Measurements from ENCODE around the gene HBM.
"Not testable (repeated sequence)": the region's sequence is repeated elsewhere in the genome, so short reads cannot be mapped to it uniquely, and the experiment has no call there.

Gene HBM

GRCh38 chr16:165539-166374 lies at the start of gene HBM:
HBM (plus strand) TSS chr16:165978; CDS start chr16:165998, 20 bp downstream.
- peak; percentile 85 for DNase-seq (ENCODE audit: low spot score)

GRCh38 chr16:116015-116414 lies 49.8 kb upstream of the HBM start:
- DNase-seq (ENCODE audit: low spot score): peak; percentile 76

- peak; percentile 96 for DNase-seq (ENCODE audit: low spot score)
Measured at GRCh38 chr16:117379-118365, 48.1 kb upstream of the HBM start.

GRCh38 chr16:118857-119256 lies 46.9 kb upstream of the HBM start:
- no peak for DNase-seq (ENCODE audit: low spot score)

- peak; percentile 62 for DNase-seq (ENCODE audit: low spot score)
Measured at GRCh38 chr16:119295-119694, 46.5 kb upstream of the HBM start.

- DNase-seq (ENCODE audit: low spot score): peak; percentile 92
Measured at GRCh38 chr16:119835-120491, 45.8 kb upstream of the HBM start.

GRCh38 chr16:120756-121155 lies 45.0 kb upstream of the HBM start:
- DNase-seq (ENCODE audit: low spot score): peak; percentile 82

- DNase-seq (ENCODE audit: low spot score): no peak
Measured at GRCh38 chr16:122361-122760, 43.4 kb upstream of the HBM start.

GRCh38 chr16:123558-124350 lies 42.0 kb upstream of the HBM start:
- DNase-seq (ENCODE audit: low spot score): not testable (repeated sequence)

- no peak for DNase-seq (ENCODE audit: low spot score)
Measured at GRCh38 chr16:125011-125410, 40.8 kb upstream of the HBM start.

GRCh38 chr16:129075-129474 lies 36.7 kb upstream of the HBM start:
- DNase-seq (ENCODE audit: low spot score): no peak

GRCh38 chr16:130533-131173 lies 35.1 kb upstream of the HBM start:
- no peak for DNase-seq (ENCODE audit: low spot score)

- DNase-seq (ENCODE audit: low spot score): no peak
Measured at GRCh38 chr16:132120-132519, 33.7 kb upstream of the HBM start.

- no peak for DNase-seq (ENCODE audit: low spot score)
Measured at GRCh38 chr16:133716-134115, 32.1 kb upstream of the HBM start.

- DNase-seq (ENCODE audit: low spot score): no peak
Measured at GRCh38 chr16:138049-138417, 27.7 kb upstream of the HBM start.

- DNase-seq (ENCODE audit: low spot score): no peak
Measured at GRCh38 chr16:140175-140857, 25.5 kb upstream of the HBM start.

- peak; percentile 57 for DNase-seq (ENCODE audit: low spot score)
Measured at GRCh38 chr16:142405-142967, 23.3 kb upstream of the HBM start.

GRCh38 chr16:143047-143446 lies 22.7 kb upstream of the HBM start:
- peak; percentile 94 for DNase-seq (ENCODE audit: low spot score)

- DNase-seq (ENCODE audit: low spot score): peak; percentile 52
Measured at GRCh38 chr16:143456-143855, 22.3 kb upstream of the HBM start.

- no peak for DNase-seq (ENCODE audit: low spot score)
Measured at GRCh38 chr16:144797-145252, 21.0 kb upstream of the HBM start.

Measured in hematopoietic multipotent progenitor cell treated with erythropoietin and hydrocortisone succinate and interleukin-3 and kit ligand, for 15 days (in vitro differentiated cells).